Measurements from ENCODE around the gene NXNL1. TPM values are rescaled to one million over a fixed set of nuclear protein-coding genes. Genes with fewer than 3 reads are reported as not detected.

Gene NXNL1
- total RNA-seq, 1 donor from 2014 or later = not detected

GRCh38 chr19:17423429-17424208 is 37.1 kb downstream of the NXNL1 start:
- no peaks in the 10 kb centered on the region for H3K9me3 ChIP-seq
- intact Hi-C loops (cut with DNase I) = no loop called here
- no peak for DNase-seq (ENCODE audit: low spot score in 2 of 2)
- no peaks in the 10 kb centered on the region for H3K27me3 ChIP-seq
- H3K4me1 ChIP-seq = peaks cover 5 to 6% of the 10 kb centered on the region in 2 donors
- TF ChIP-seq CTCF (IDR thresholded peaks at IDR 0.05) = no peak
- no peak overlapping the region for H3K27ac ChIP-seq
- no peak overlapping the region for H3K4me3 ChIP-seq
- H3K36me3 ChIP-seq = peaks cover 0 to 3% of the 10 kb centered on the region in 2 donors

GRCh38 chr19:17421942-17422341 is 38.8 kb downstream of the NXNL1 start:
- no peaks in the 10 kb centered on the region for H3K27me3 ChIP-seq
- peaks cover 0 to 3% of the 10 kb centered on the region in 2 donors for H3K36me3 ChIP-seq
- no peak overlapping the region for H3K4me3 ChIP-seq
- H3K27ac ChIP-seq = no peak overlapping the region
- H3K4me1 ChIP-seq = peaks cover 5 to 6% of the 10 kb centered on the region in 2 donors
- H3K9me3 ChIP-seq = no peaks in the 10 kb centered on the region
- intact Hi-C loops (cut with DNase I) = loop anchor here (2.0 kb wide), 1 partner anchor 49 kb away; the partner anchor contains the start of gene SLC27A1
- TF ChIP-seq CTCF (IDR thresholded peaks at IDR 0.05) = no peak
- no peak for DNase-seq (ENCODE audit: low spot score in 2 of 2)

GRCh38 chr19:17420475-17420924 is 40.2 kb downstream of the NXNL1 start:
- Histone ChIP-seq H3K9me3 (no peaks in the 10 kb centered on the region), H3K4me1 (peaks cover 5 to 6% of the 10 kb centered on the region in 2 donors), H3K27me3 (no peaks in the 10 kb centered on the region), H3K36me3 (peaks cover 0 to 3% of the 10 kb centered on the region in 2 donors), H3K27ac (no peak overlapping the region), H3K4me3 (peak overlapping the region; percentile 62 to 85)
- DNase-seq (ENCODE audit: low spot score in 2 of 2) = peak in 1 of 2 donors; percentile 68
- no peak for TF ChIP-seq CTCF (IDR thresholded peaks at IDR 0.05)
- intact Hi-C loops (cut with DNase I) = loop anchor here (2.0 kb wide), 1 partner anchor 50 kb away; the partner anchor contains the start of gene SLC27A1

- no peak for TF ChIP-seq CTCF (IDR thresholded peaks at IDR 0.05)
- peak within 1 kb of the TSS; percentile 28 to 78 for H3K27ac ChIP-seq
- H3K4me1 ChIP-seq = peaks cover 5 to 6% of the 10 kb centered on the region in 2 donors
- H3K27me3 ChIP-seq = no peaks in the 10 kb centered on the region
- intact Hi-C loops (cut with DNase I) = loop anchor here (1.0 to 2.0 kb wide), 2 partner anchors 29 to 51 kb away; partner anchors contain the start of gene SLC27A1
- peak; percentile 91 to 98 for DNase-seq (ENCODE audit: low spot score in 2 of 2)
- no peaks in the 10 kb centered on the region for H3K9me3 ChIP-seq
- peak within 1 kb of the TSS; percentile 62 to 85 for H3K4me3 ChIP-seq
- H3K36me3 ChIP-seq = peaks cover 0 to 3% of the 10 kb centered on the region in 2 donors
Measured at GRCh38 chr19:17419621-17420474, 40.9 kb downstream of the NXNL1 start, which contains the start of gene MVB12A. TSS of gene MVB12A (plus strand) at chr19:17420047. CDS start at chr19:17420136, 89 bp downstream.

GRCh38 chr19:17419154-17419620 is 41.5 kb downstream of the NXNL1 start:
- peak overlapping the region; percentile 28 to 78 for H3K27ac ChIP-seq
- peak overlapping the region; percentile 29 to 63 for H3K4me3 ChIP-seq
- no peaks in the 10 kb centered on the region for H3K27me3 ChIP-seq
- no peaks in the 10 kb centered on the region for H3K9me3 ChIP-seq
- peaks cover 5 to 6% of the 10 kb centered on the region in 2 donors for H3K4me1 ChIP-seq
- H3K36me3 ChIP-seq = peaks cover 0 to 3% of the 10 kb centered on the region in 2 donors
- DNase-seq (ENCODE audit: low spot score in 2 of 2) = no peak
- TF ChIP-seq CTCF (IDR thresholded peaks at IDR 0.05) = no peak
- intact Hi-C loops (cut with DNase I) = loop anchor here (1.0 kb wide), 1 partner anchor 28 kb away; no protein-coding TSS in a partner anchor
